ENCODE results near the gene VPS13D.

DNA sequence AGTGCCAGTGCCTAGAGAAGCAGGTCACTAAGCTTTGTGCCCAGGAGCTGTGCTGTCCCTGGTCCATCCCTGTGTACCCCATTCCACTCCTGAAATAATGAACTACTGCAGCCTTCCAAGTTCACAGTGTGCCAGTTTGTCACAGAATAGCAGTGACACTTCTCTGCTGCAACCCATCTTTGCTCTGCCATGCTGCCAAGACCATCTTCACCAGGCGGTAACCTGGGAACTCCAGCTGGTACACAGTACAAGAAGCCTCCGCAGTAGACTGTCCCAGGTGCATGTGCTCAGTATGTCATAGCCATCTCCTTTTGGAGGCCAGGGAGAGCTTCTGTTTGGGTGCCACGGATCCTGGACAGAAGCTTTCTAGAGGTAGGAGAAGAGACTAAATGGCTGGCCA lies 250.2 kb downstream of the VPS13D start:
- TF ChIP-seq RELA (CRISPR knock-in tag; IDR thresholded peaks at IDR 0.05; ENCODE audit: borderline replicate concordance) = no peak
- TF ChIP-seq, protein P1, sequence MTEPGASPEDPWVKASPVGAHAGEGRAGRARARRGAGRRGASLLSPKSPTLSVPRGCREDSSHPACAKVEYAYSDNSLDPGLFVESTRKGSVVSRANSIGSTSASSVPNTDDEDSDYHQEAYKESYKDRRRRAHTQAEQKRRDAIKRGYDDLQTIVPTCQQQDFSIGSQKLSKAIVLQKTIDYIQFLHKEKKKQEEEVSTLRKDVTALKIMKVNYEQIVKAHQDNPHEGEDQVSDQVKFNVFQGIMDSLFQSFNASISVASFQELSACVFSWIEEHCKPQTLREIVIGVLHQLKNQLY (CRISPR knock-in tag; IDR thresholded peaks at IDR 0.05) = no peak
- TF ChIP-seq, protein P2, sequence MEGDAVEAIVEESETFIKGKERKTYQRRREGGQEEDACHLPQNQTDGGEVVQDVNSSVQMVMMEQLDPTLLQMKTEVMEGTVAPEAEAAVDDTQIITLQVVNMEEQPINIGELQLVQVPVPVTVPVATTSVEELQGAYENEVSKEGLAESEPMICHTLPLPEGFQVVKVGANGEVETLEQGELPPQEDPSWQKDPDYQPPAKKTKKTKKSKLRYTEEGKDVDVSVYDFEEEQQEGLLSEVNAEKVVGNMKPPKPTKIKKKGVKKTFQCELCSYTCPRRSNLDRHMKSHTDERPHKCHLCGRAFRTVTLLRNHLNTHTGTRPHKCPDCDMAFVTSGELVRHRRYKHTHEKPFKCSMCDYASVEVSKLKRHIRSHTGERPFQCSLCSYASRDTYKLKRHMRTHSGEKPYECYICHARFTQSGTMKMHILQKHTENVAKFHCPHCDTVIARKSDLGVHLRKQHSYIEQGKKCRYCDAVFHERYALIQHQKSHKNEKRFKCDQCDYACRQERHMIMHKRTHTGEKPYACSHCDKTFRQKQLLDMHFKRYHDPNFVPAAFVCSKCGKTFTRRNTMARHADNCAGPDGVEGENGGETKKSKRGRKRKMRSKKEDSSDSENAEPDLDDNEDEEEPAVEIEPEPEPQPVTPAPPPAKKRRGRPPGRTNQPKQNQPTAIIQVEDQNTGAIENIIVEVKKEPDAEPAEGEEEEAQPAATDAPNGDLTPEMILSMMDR (IDR thresholded peaks at IDR 0.05) = no peak

Measured in WTC11 (cell line).